ENCODE results near the gene COL13A1.

- TF ChIP-seq, protein P1, sequence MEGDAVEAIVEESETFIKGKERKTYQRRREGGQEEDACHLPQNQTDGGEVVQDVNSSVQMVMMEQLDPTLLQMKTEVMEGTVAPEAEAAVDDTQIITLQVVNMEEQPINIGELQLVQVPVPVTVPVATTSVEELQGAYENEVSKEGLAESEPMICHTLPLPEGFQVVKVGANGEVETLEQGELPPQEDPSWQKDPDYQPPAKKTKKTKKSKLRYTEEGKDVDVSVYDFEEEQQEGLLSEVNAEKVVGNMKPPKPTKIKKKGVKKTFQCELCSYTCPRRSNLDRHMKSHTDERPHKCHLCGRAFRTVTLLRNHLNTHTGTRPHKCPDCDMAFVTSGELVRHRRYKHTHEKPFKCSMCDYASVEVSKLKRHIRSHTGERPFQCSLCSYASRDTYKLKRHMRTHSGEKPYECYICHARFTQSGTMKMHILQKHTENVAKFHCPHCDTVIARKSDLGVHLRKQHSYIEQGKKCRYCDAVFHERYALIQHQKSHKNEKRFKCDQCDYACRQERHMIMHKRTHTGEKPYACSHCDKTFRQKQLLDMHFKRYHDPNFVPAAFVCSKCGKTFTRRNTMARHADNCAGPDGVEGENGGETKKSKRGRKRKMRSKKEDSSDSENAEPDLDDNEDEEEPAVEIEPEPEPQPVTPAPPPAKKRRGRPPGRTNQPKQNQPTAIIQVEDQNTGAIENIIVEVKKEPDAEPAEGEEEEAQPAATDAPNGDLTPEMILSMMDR (IDR thresholded peaks at IDR 0.05), result no peak
- TF ChIP-seq POLR2A (IDR thresholded peaks at IDR 0.05), result no peak
- no peak for TF ChIP-seq POLR2AphosphoS5 (IDR thresholded peaks at IDR 0.05)
Measured at GRCh38 chr10:69801434-69802315, at the start of gene COL13A1.

Data from breast epithelium (tissue), 3 donors.